ENCODE data around the gene ARHGAP32. TPM values are rescaled to one million over a fixed set of nuclear protein-coding genes. Genes with fewer than 3 reads are reported as not detected.
A peak's percentile ranks its signal among the peaks of the same experiment; 100 is the strongest.

The ARHGAP32 gene
- total RNA-seq, 1 donor from 2014 or later, result 41.4 TPM

- Mint-ChIP-seq H3K27ac (peak overlapping the region; percentile 44), H3K36me3 (peaks cover 30% of the 10 kb centered on the region), H3K9me3 (peaks cover 32% of the 10 kb centered on the region), H3K27me3 (ENCODE audit: low read depth) (no peaks in the 10 kb centered on the region), H3K4me3 (no peak overlapping the region), H3K4me1 (peaks cover 38% of the 10 kb centered on the region)
- DNase-seq (ENCODE audit: low spot score in 2 of 2, unreplicated experiment in 2 of 2), result no peak
- TF ChIP-seq CTCF (IDR thresholded peaks at IDR 0.05; ENCODE audit: unreplicated experiment), result no peak
These were observed 31.6 kb upstream of the ARHGAP32 start for GRCh38 chr11:129223701-129224149.

GRCh38 chr11:129223260-129223659, 31.1 kb upstream of the ARHGAP32 start:
- peaks cover 30% of the 10 kb centered on the region for H3K36me3 Mint-ChIP-seq
- H3K4me1 Mint-ChIP-seq, result peaks cover 43% of the 10 kb centered on the region
- no peak for TF ChIP-seq CTCF (IDR thresholded peaks at IDR 0.05; ENCODE audit: unreplicated experiment)
- no peaks in the 10 kb centered on the region for H3K27me3 Mint-ChIP-seq (ENCODE audit: low read depth)
- peak overlapping the region; percentile 44 for H3K27ac Mint-ChIP-seq
- no peak overlapping the region for H3K4me3 Mint-ChIP-seq
- peaks cover 32% of the 10 kb centered on the region for H3K9me3 Mint-ChIP-seq
- no peak for DNase-seq (ENCODE audit: low spot score in 2 of 2, unreplicated experiment in 2 of 2)

GRCh38 chr11:129222158-129222557, 30.0 kb upstream of the ARHGAP32 start:
- TF ChIP-seq CTCF (IDR thresholded peaks at IDR 0.05; ENCODE audit: unreplicated experiment), result no peak
- Mint-ChIP-seq H3K4me3 (no peak overlapping the region), H3K27me3 (ENCODE audit: low read depth) (no peaks in the 10 kb centered on the region), H3K4me1 (peaks cover 46% of the 10 kb centered on the region), H3K36me3 (peaks cover 20% of the 10 kb centered on the region), H3K9me3 (peaks cover 22% of the 10 kb centered on the region), H3K27ac (no peak overlapping the region)
- no peak for DNase-seq (ENCODE audit: low spot score in 2 of 2, unreplicated experiment in 2 of 2)

DNA sequence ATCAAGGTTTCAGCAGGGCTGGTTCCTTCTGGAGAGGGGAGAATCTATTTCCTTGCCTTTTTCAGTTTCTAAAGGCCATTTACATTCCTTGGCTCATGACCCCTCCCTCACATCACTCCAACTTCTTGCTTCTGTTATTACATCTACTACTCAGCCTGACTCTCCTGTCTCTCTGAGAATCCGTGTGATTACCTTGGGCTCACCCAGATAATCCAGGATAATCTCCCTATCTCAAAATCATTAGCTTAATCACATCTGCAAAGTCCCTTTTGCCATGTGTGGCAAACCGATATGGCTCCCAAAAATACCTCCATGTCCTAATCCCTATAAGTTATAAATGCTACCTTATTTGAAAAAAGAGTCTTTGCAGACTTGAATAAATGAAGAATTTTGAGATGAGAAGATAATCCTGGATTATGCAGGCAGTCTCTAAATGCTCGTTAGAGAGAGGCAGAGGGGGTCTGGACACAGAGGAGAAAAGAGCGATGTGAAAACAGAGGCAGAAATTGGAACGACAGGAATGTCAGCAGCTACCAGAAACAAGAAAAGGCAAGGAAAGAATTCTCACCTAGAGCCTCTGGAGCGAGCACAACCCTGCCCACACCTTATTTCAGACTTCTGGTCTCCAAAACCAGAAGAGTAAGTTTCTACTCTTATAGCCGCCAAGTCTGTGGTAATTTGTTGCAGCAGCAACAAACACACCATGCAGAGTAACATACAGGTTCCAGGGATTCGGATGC, 23.6 kb upstream of the ARHGAP32 start:
- peaks cover 7% of the 10 kb centered on the region for H3K9me3 Mint-ChIP-seq
- H3K4me3 Mint-ChIP-seq, result no peak overlapping the region
- no peaks in the 10 kb centered on the region for H3K27me3 Mint-ChIP-seq (ENCODE audit: low read depth)
- TF ChIP-seq CTCF (IDR thresholded peaks at IDR 0.05; ENCODE audit: unreplicated experiment), result no peak
- peaks cover 6% of the 10 kb centered on the region for H3K36me3 Mint-ChIP-seq
- DNase-seq (ENCODE audit: low spot score in 2 of 2, unreplicated experiment in 2 of 2), result no peak
- H3K27ac Mint-ChIP-seq, result peak overlapping the region; percentile 87
- H3K4me1 Mint-ChIP-seq, result peaks cover 42% of the 10 kb centered on the region

DNA sequence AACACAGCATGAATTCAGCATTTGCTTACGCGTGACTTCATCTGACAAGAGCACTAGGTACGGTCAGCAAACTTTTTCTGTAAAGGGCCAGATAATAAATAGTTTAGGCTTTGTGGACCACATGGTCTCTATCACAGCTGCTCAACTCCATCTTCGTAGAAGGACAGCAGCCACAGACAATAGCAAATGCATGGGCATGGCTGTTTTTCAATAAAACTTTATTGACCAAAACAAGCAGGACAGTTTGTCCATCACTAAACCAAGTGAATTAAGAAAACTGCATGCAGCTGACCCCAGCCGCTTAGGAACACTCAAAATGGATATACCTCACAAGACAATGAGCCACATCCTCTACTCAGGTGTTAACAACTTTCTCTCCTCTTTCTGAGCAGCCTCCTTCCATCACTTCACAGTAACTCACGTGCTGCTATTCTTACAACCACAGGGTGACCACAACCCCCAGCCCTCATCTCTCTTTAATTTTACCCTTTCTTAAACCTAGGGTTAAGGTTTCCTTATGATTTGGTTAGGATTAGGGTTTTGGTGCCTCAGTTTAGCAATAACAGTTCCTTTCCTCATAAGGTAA, 22.7 kb upstream of the ARHGAP32 start:
- H3K36me3 Mint-ChIP-seq, result peaks cover 6% of the 10 kb centered on the region
- H3K4me3 Mint-ChIP-seq, result no peak overlapping the region
- no peaks in the 10 kb centered on the region for H3K27me3 Mint-ChIP-seq (ENCODE audit: low read depth)
- peaks cover 42% of the 10 kb centered on the region for H3K4me1 Mint-ChIP-seq
- TF ChIP-seq CTCF (IDR thresholded peaks at IDR 0.05; ENCODE audit: unreplicated experiment), result no peak
- H3K9me3 Mint-ChIP-seq, result peaks cover 7% of the 10 kb centered on the region
- H3K27ac Mint-ChIP-seq, result no peak overlapping the region
- no peak for DNase-seq (ENCODE audit: low spot score in 2 of 2, unreplicated experiment in 2 of 2)

All from mesothelial cell of epicardium (in vitro differentiated cells).